GM12872 (cell line): ENCODE measurements around the gene TTC24.
A peak's percentile ranks its signal among the peaks of the same experiment; 100 is the strongest.

Experiments used
- TF ChIP-seq, protein P1 (sequence below): IDR thresholded peaks from 3 replicates; pipeline ENCODE4 v1.5.1; 2011; ENCODE audit warnings: low read depth, mild to moderate bottlenecking, low read length, moderate library complexity; ENCODE audit not compliant: insufficient read depth

The TTC24 gene

DNA sequence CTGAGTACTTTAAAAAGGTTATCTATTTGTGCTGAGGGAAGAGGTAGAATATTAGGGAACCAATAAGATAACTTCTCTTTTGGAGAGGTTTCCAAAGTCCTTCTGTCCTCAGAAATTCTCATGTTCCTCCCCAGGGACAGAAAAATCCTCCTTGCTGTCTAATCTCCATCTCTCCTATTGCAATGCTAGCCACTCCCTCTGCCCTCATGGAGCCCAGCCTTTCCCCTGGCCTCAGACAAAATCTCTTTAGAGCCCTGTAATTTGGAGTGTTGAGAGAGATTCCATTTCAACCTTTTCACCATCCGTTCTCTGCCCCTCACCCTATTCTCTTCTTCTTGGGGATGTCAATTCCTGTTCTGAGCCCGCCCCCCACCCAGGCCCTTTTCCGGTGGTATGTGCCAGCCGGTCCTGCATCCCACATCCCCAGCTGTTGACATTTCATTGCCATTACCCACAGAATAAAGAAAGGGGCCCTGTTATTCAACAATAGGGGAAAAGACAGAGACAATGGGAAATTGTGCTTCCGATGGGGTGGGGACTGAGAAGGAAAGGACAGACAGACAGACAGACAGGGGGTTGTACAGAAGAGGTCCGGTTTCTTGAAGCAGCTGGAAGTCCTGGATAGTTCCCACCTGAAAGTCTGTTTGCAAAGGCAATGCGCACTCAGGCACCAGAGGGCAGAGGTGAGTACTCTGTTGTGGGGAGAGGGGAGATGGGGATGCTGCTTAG, 39.5 kb downstream of the TTC24 start, which contains the start of gene HAPLN2:
TSS of gene HAPLN2 (plus strand) at position 563 of the 729 bp plus-strand sequence. CDS start 4,076 bp downstream, outside the sequence.
- TF ChIP-seq, protein P1, sequence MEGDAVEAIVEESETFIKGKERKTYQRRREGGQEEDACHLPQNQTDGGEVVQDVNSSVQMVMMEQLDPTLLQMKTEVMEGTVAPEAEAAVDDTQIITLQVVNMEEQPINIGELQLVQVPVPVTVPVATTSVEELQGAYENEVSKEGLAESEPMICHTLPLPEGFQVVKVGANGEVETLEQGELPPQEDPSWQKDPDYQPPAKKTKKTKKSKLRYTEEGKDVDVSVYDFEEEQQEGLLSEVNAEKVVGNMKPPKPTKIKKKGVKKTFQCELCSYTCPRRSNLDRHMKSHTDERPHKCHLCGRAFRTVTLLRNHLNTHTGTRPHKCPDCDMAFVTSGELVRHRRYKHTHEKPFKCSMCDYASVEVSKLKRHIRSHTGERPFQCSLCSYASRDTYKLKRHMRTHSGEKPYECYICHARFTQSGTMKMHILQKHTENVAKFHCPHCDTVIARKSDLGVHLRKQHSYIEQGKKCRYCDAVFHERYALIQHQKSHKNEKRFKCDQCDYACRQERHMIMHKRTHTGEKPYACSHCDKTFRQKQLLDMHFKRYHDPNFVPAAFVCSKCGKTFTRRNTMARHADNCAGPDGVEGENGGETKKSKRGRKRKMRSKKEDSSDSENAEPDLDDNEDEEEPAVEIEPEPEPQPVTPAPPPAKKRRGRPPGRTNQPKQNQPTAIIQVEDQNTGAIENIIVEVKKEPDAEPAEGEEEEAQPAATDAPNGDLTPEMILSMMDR, result peak; percentile 70

DNA sequence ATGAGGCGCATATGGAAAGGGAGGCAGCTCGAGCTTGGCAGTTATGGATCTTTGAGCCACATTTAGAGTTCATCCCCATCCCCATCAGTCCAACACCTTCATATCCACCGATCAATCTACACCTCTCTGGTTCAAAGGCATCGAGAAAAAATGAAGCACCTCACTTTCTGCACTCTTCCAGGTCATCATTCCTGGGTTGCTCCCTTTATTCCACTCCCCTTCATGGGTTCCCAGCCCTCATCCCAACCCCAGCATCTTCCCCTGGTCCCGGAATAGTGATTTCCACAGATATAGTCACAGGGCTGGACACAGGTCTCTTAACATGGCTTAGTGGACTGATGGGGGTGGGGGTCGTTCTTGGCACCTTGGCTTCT, 40.0 kb downstream of the TTC24 start:
- TF ChIP-seq, protein P1, result no peak

DNA sequence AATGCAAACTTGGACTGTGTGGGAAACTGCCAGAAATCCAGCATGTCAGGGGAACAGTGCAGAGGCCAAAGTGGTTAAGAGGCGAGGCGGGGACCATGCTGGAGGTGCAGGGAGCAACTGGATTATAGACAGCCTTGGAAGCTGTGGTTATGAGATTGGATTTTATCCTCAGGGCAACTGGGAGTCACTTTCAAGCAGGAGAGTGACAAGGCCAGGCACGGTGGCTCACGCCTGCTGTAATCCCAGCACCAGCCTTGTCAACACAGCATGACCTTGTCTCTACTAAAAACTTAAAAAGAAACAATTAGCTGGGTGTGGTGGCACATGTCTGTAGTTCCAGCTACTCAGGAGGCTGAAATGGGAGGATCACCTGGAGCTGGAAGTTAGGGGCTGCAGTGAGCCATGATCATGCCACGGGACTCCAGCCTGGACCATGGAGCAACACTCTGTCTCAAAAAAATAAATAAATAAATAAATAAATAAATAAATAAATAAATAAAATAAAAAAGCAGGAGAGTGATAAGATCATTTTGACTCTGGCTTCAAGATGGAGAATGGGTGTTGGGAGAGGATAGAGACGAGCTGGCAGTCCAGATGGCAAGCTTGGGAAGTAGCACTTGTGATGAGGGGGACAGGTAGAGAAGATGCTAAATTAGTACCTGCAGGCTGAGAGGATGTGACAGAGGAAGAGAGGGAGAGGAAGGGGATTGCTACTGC, 43.2 kb downstream of the TTC24 start:
- TF ChIP-seq, protein P1, result no peak

DNA sequence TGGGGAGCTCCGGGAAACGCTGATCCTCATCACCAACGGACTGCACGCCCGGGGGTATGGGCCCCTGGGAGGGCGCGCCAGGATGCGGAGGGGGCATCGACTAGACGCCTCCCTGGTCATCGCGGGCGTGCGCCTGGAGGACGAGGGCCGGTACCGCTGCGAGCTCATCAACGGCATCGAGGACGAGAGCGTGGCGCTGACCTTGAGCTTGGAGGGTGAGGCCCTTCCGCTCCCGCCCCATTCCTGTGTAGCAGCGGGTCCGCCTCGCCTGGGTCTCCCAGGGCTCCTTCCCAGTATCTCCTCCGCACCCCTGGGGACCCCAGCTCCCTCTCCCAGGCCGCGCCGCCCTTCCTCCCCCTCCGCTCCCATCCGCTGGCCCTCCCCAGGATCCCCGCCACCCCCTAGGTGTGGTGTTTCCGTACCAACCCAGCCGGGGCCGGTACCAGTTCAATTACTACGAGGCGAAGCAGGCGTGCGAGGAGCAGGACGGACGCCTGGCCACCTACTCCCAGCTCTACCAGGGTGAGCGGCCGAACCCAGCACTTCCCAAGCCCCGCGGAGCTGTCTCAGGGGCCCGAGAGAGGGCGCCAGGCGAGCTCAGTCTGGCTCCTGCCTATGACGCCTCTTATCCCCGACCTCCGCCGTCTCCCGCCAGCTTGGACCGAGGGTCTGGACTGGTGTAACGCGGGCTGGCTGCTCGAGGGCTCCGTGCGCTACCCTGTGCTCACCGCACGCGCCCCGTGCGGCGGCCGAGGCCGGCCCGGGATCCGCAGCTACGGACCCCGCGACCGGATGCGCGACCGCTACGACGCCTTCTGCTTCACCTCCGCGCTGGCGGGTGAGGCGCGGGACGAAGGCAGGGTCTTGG, 44.7 kb downstream of the TTC24 start:
- TF ChIP-seq, protein P1, result peak; percentile 49; the same call in 2 of the 3 replicates

DNA sequence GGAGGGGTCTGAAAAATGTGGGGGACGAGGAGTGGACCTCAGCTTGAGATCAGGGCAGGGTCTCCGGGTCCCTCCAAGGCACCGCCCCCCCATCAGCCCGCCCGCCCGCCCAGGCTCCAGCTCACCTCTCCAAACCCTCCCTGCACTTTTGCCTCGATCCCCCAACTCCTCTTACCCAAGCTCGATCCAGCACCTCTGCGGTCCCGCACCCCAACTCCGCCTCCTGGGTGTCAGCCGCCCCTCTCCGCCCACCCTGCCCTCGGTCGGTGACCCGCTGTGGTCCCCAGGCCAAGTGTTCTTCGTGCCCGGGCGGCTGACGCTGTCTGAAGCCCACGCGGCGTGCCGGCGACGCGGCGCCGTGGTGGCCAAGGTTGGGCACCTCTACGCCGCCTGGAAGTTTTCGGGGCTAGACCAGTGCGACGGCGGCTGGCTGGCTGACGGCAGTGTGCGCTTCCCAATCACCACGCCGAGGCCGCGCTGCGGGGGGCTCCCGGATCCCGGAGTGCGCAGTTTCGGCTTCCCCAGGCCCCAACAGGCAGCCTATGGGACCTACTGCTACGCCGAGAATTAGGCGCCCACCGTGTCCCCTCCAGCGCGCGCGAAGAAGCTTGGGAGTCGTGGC, 45.4 kb downstream of the TTC24 start:
- TF ChIP-seq, protein P1, result no peak

DNA sequence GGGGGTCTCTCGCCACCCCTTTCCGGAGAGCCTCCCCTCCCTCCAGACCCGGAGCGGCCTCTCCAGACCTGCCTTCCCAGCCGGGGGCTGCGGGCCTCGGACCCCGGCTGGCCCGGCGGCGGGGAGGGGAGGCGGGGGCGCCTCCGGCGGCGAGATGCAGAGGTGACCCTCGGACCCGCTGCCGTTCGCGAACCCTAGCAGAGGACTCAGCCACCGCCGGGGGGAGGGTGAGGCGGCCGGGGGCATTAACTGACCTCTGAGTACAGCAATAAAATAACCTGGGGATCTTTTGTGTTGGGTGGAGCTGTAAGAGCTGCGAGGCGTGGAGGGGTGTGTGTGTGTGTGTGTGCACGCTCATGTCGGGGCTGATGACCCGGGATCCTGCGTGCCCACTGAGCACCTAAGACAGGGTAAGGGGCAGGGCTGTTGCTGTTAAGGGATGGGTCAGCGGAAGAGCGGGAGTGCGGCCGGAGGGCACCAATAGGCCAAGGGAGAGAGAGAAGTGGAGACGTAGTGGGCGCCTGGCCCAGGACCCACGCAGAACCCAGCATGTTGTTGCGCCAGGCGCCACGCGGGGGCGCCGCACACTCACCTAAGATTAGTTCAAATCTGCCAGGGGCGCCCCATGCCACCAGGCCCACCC, 46.0 kb downstream of the TTC24 start:
- TF ChIP-seq, protein P1, result peak; percentile 89
